NB4 (cell line): ENCODE results near the gene JAKMIP1.

Source experiments
- DNase-seq: peaks from one replicate; pipeline ENCODE4 v3.0.0; 2010; ENCODE audit warnings: low read depth
- H3K4me3 ChIP-seq: one replicate; pipeline ENCODE4 v1.5.1; 2011; ENCODE audit warnings: mild to moderate bottlenecking, low read depth, low read length, moderate library complexity
- CTCF ChIP-seq: IDR thresholded peaks from one replicate; pipeline ENCODE4 v1.5.1; 2012; ENCODE audit warnings: low read depth, low read length
- MAX ChIP-seq: IDR thresholded peaks from 2 replicates; pipeline ENCODE4 v1.6.1; 2011; ENCODE audit warnings: low read depth, low read length
- MYC ChIP-seq: IDR thresholded peaks from 2 replicates; pipeline ENCODE4 v1.6.1; 2011; ENCODE audit warnings: low read depth, low read length
- POLR2A ChIP-seq: IDR thresholded peaks from 2 replicates; pipeline ENCODE4 v1.6.1; 2011; ENCODE audit warnings: mild to moderate bottlenecking; ENCODE audit not compliant: insufficient read length; ENCODE audit errors: extremely low read depth

Gene JAKMIP1

GRCh38 chr4:6052679-6053078 is 147.7 kb downstream of the JAKMIP1 start:
- H3K4me3 ChIP-seq, result no peak overlapping the region
- no peak for DNase-seq
- TF ChIP-seq MYC (no peak), CTCF (no peak)

- no peak overlapping the region for H3K4me3 ChIP-seq
- TF ChIP-seq MYC (no peak), MAX (no peak), POLR2A (no peak), CTCF (no peak)
- DNase-seq, result no peak
These were observed 149.8 kb downstream of the JAKMIP1 start for GRCh38 chr4:6050551-6050950.

GRCh38 chr4:6049985-6050384 is 150.4 kb downstream of the JAKMIP1 start:
- TF ChIP-seq MAX (no peak), MYC (no peak), POLR2A (no peak), CTCF (no peak)
- DNase-seq, result no peak
- H3K4me3 ChIP-seq, result no peak overlapping the region

- no peak overlapping the region for H3K4me3 ChIP-seq
- TF ChIP-seq MAX, result no peak
- no peak for TF ChIP-seq CTCF
- no peak for TF ChIP-seq MYC
- no peak for TF ChIP-seq POLR2A
- DNase-seq, result no peak
These were observed 151.1 kb downstream of the JAKMIP1 start for GRCh38 chr4:6049278-6049677.

- DNase-seq, result no peak
- no peak overlapping the region for H3K4me3 ChIP-seq
- TF ChIP-seq MYC, result no peak
- TF ChIP-seq POLR2A, result no peak
- no peak for TF ChIP-seq CTCF
- TF ChIP-seq MAX, result no peak
These were observed 151.8 kb downstream of the JAKMIP1 start for GRCh38 chr4:6048537-6048936.

GRCh38 chr4:6047130-6047673 is 153.1 kb downstream of the JAKMIP1 start:
- no peak for DNase-seq
- no peak for TF ChIP-seq POLR2A
- no peak for TF ChIP-seq CTCF
- no peak for TF ChIP-seq MYC
- TF ChIP-seq MAX, result no peak
- no peak overlapping the region for H3K4me3 ChIP-seq
